HUES6 (cell line): Measurements from ENCODE around the gene CLIC6.
"Not testable (repeated sequence)": the region's sequence is repeated elsewhere in the genome, so short reads cannot be mapped to it uniquely, and the experiment has no call there.

Experiments used
- H3K27ac ChIP-seq: 2 replicates; pipeline ENCODE4 v1.7.0; 2013; ENCODE audit warnings: low read depth, mild to moderate bottlenecking, low read length, inconsistent platforms
- H3K27me3 ChIP-seq: 2 replicates; pipeline ENCODE4 v1.6.1; 2013; ENCODE audit warnings: low read length; ENCODE audit not compliant: control insufficient read depth, insufficient read depth
- H3K36me3 ChIP-seq: 2 replicates; pipeline ENCODE4 v1.6.1; 2013; ENCODE audit warnings: low read length; ENCODE audit not compliant: control insufficient read depth, insufficient read depth
- H3K4me1 ChIP-seq: 2 replicates; pipeline ENCODE4 v1.6.1; 2013; ENCODE audit warnings: low read length; ENCODE audit not compliant: control insufficient read depth, insufficient read depth
- H3K4me3 ChIP-seq: 2 replicates; pipeline ENCODE4 v1.5.1; 2013; ENCODE audit warnings: low read depth, low read length
- H3K9ac ChIP-seq: one replicate; pipeline ENCODE4 v1.6.1; 2013; ENCODE audit warnings: mild to moderate bottlenecking, low read length
- H3K9me3 ChIP-seq: 2 replicates; pipeline ENCODE4 v1.6.1; 2013; ENCODE audit warnings: low read depth, low read length; ENCODE audit not compliant: control insufficient read depth, insufficient read depth

The CLIC6 gene

GRCh38 chr21:34704119-34704518 lies 35.3 kb downstream of the CLIC6 start:
- H3K36me3 ChIP-seq: no peaks in the 10 kb centered on the region
- H3K4me3 ChIP-seq: no peak overlapping the region
- no peaks in the 10 kb centered on the region for H3K9me3 ChIP-seq
- H3K27me3 ChIP-seq: no peaks in the 10 kb centered on the region
- H3K27ac ChIP-seq: no peak overlapping the region
- H3K9ac ChIP-seq: no peak overlapping the region
- peaks cover under 1% of the 10 kb centered on the region; the same call in 1 of the 2 replicates for H3K4me1 ChIP-seq

GRCh38 chr21:34705011-34705410 lies 36.2 kb downstream of the CLIC6 start:
- Histone ChIP-seq H3K9me3 (no peaks in the 10 kb centered on the region), H3K9ac (no peak overlapping the region), H3K4me3 (no peak overlapping the region), H3K27ac (no peak overlapping the region), H3K36me3 (no peaks in the 10 kb centered on the region), H3K27me3 (no peaks in the 10 kb centered on the region), H3K4me1 (no peaks in the 10 kb centered on the region)

- Histone ChIP-seq H3K4me1 (no peaks in the 10 kb centered on the region), H3K9me3 (no peaks in the 10 kb centered on the region), H3K27ac (no peak overlapping the region), H3K9ac (no peak overlapping the region), H3K36me3 (no peaks in the 10 kb centered on the region), H3K4me3 (no peak overlapping the region), H3K27me3 (no peaks in the 10 kb centered on the region)
Observed at GRCh38 chr21:34706337-34706736, 37.5 kb downstream of the CLIC6 start.

- H3K27ac ChIP-seq: no peak overlapping the region
- no peak overlapping the region for H3K4me3 ChIP-seq
- H3K9me3 ChIP-seq: no peaks in the 10 kb centered on the region
- no peaks in the 10 kb centered on the region for H3K36me3 ChIP-seq
- H3K9ac ChIP-seq: no peak overlapping the region
- H3K4me1 ChIP-seq: no peaks in the 10 kb centered on the region
- H3K27me3 ChIP-seq: no peaks in the 10 kb centered on the region
Observed at GRCh38 chr21:34707876-34708325, 39.1 kb downstream of the CLIC6 start.

- no peaks in the 10 kb centered on the region for H3K36me3 ChIP-seq
- H3K9me3 ChIP-seq: no peaks in the 10 kb centered on the region
- H3K4me1 ChIP-seq: no peaks in the 10 kb centered on the region; the same call in 1 of the 2 replicates
- no peaks in the 10 kb centered on the region for H3K27me3 ChIP-seq
- H3K9ac ChIP-seq: no peak overlapping the region
- no peak overlapping the region for H3K4me3 ChIP-seq
- H3K27ac ChIP-seq: no peak overlapping the region
Observed at GRCh38 chr21:34713621-34714020, 44.8 kb downstream of the CLIC6 start.

GRCh38 chr21:34715518-34715917 lies 46.7 kb downstream of the CLIC6 start:
- no peaks in the 10 kb centered on the region for H3K9me3 ChIP-seq
- H3K27me3 ChIP-seq: no peaks in the 10 kb centered on the region
- no peaks in the 10 kb centered on the region; the same call in 1 of the 2 replicates for H3K4me1 ChIP-seq
- H3K4me3 ChIP-seq: no peak overlapping the region
- no peak overlapping the region for H3K27ac ChIP-seq
- no peaks in the 10 kb centered on the region for H3K36me3 ChIP-seq
- no peak overlapping the region for H3K9ac ChIP-seq

- no peak overlapping the region for H3K9ac ChIP-seq
- H3K4me3 ChIP-seq: no peak overlapping the region
- no peaks in the 10 kb centered on the region; the same call in 1 of the 2 replicates for H3K4me1 ChIP-seq
- H3K27ac ChIP-seq: no peak overlapping the region
- no peaks in the 10 kb centered on the region for H3K36me3 ChIP-seq
- no peaks in the 10 kb centered on the region for H3K9me3 ChIP-seq
- no peaks in the 10 kb centered on the region for H3K27me3 ChIP-seq
Observed at GRCh38 chr21:34715985-34716596, 47.3 kb downstream of the CLIC6 start.

GRCh38 chr21:34718529-34718928 lies 49.7 kb downstream of the CLIC6 start:
- not testable (repeated sequence) for H3K4me1 ChIP-seq, H3K36me3 ChIP-seq, H3K27me3 ChIP-seq, H3K9me3 ChIP-seq, H3K27ac ChIP-seq, H3K9ac ChIP-seq, H3K4me3 ChIP-seq

GRCh38 chr21:34722684-34723300 lies 54.0 kb downstream of the CLIC6 start:
- Histone ChIP-seq H3K9ac (no peak overlapping the region), H3K9me3 (no peaks in the 10 kb centered on the region), H3K4me3 (no peak overlapping the region), H3K27me3 (no peaks in the 10 kb centered on the region), H3K4me1 (no peaks in the 10 kb centered on the region), H3K27ac (no peak overlapping the region), H3K36me3 (no peaks in the 10 kb centered on the region)

- Histone ChIP-seq H3K36me3 (no peaks in the 10 kb centered on the region), H3K4me1 (0 out of 2 replicates have a peak, but pooled peaks cover 3% of the 10 kb centered on the region), H3K27me3 (no peaks in the 10 kb centered on the region), H3K9me3 (no peaks in the 10 kb centered on the region), H3K27ac (no peak overlapping the region), H3K4me3 (no peak overlapping the region), H3K9ac (no peak overlapping the region)
Observed at GRCh38 chr21:34724131-34724856, 55.5 kb downstream of the CLIC6 start.

- Histone ChIP-seq H3K9ac (no peak overlapping the region), H3K9me3 (no peaks in the 10 kb centered on the region), H3K27ac (no peak overlapping the region), H3K27me3 (no peaks in the 10 kb centered on the region), H3K36me3 (no peaks in the 10 kb centered on the region), H3K4me3 (no peak overlapping the region), H3K4me1 (0 out of 2 replicates have a peak, but pooled peaks cover 3% of the 10 kb centered on the region)
Observed at GRCh38 chr21:34724857-34725195, 56.0 kb downstream of the CLIC6 start.
